ENCODE data around the gene C2CD2L. TPM values are rescaled to one million over a fixed set of nuclear protein-coding genes. Genes with fewer than 3 reads are reported as not detected.

Gene C2CD2L
- total and polyA plus RNA-seq, 10 of the 15 experiments (the other 5 are each of a cell fraction or from before 2014, with no cell fraction given) = 0.21 to 9.6 (median 5.1) TPM

DNA sequence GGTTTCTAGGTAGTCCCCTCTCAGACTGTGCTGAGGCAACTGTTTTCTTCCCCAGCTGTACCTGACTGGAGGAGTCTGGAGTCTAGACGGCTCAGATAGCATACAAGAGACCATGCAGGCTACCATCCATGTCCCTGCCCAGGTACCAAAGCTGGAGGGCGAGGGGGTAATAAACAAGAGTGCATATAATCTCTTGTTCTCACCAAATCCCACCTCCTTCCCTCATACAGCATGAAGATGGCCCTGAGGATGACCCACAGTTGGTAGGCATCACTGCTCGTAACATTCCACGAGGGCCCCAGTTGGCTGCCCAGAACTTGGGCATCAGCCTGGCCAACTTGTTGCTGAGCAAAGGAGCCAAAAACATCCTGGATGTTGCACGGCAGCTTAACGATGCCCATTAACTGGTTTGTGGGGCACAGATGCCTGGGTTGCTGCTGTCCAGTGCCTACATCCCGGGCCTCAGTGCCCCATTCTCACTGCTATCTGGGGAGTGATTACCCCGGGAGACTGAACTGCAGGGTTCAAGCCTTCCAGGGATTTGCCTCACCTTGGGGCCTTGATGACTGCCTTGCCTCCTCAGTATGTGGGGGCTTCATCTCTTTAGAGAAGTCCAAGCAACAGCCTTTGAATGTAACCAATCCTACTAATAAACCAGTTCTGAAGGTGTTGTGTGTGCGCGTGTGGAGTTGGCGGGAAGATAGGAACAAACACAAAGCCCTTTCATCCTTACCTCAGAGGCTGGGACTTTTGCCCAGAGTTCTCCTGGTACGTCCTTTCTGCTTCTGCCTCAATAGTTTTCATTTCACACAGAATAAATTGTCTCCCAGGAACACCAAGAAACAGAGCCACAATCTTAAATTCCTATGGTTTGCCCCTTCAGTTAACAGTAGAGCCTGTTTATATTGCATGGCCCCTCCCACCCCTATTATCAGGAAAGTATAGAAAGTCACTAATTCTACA, 14.0 kb upstream of the C2CD2L start (continued):
- TF ChIP-seq REST (IDR thresholded peaks at IDR 0.05; ENCODE audit: low read depth, low read length) = no peak
- no peak for TF ChIP-seq SP1 (IDR thresholded peaks at IDR 0.05; ENCODE audit: low read depth, low read length)
- TF ChIP-seq, protein P1, sequence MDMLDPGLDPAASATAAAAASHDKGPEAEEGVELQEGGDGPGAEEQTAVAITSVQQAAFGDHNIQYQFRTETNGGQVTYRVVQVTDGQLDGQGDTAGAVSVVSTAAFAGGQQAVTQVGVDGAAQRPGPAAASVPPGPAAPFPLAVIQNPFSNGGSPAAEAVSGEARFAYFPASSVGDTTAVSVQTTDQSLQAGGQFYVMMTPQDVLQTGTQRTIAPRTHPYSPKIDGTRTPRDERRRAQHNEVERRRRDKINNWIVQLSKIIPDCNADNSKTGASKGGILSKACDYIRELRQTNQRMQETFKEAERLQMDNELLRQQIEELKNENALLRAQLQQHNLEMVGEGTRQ (IDR thresholded peaks at IDR 0.05; ENCODE audit: borderline replicate concordance, low read depth, low read length) = no peak
- no peak for TF ChIP-seq NR2C2 (IDR thresholded peaks at IDR 0.05; ENCODE audit: borderline replicate concordance, control insufficient read depth, insufficient read length, low read depth)
- TF ChIP-seq SUZ12 (IDR thresholded peaks at IDR 0.05; ENCODE audit: unreplicated experiment) = no peak
- no peak for TF ChIP-seq ZNF274 (IDR thresholded peaks at IDR 0.05; ENCODE audit: insufficient read depth, insufficient read length)
- TF ChIP-seq, protein P2, sequence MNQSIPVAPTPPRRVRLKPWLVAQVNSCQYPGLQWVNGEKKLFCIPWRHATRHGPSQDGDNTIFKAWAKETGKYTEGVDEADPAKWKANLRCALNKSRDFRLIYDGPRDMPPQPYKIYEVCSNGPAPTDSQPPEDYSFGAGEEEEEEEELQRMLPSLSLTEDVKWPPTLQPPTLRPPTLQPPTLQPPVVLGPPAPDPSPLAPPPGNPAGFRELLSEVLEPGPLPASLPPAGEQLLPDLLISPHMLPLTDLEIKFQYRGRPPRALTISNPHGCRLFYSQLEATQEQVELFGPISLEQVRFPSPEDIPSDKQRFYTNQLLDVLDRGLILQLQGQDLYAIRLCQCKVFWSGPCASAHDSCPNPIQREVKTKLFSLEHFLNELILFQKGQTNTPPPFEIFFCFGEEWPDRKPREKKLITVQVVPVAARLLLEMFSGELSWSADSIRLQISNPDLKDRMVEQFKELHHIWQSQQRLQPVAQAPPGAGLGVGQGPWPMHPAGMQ (IDR thresholded peaks at IDR 0.05; ENCODE audit: borderline replicate concordance) = no peak
- TF ChIP-seq BCL3 (IDR thresholded peaks at IDR 0.05; ENCODE audit: borderline replicate concordance, insufficient read depth, low read depth, low read length, poor library complexity, severe bottlenecking) = no peak
- no peak for TF ChIP-seq SUPT20H (IDR thresholded peaks at IDR 0.05; ENCODE audit: borderline replicate concordance, control insufficient read depth, low read depth, low read length)
- TF ChIP-seq ZBED1 (IDR thresholded peaks at IDR 0.05; ENCODE audit: borderline replicate concordance) = no peak
- no peak for TF ChIP-seq ZNF622 (IDR thresholded peaks at IDR 0.05)
- TF ChIP-seq, protein P3, sequence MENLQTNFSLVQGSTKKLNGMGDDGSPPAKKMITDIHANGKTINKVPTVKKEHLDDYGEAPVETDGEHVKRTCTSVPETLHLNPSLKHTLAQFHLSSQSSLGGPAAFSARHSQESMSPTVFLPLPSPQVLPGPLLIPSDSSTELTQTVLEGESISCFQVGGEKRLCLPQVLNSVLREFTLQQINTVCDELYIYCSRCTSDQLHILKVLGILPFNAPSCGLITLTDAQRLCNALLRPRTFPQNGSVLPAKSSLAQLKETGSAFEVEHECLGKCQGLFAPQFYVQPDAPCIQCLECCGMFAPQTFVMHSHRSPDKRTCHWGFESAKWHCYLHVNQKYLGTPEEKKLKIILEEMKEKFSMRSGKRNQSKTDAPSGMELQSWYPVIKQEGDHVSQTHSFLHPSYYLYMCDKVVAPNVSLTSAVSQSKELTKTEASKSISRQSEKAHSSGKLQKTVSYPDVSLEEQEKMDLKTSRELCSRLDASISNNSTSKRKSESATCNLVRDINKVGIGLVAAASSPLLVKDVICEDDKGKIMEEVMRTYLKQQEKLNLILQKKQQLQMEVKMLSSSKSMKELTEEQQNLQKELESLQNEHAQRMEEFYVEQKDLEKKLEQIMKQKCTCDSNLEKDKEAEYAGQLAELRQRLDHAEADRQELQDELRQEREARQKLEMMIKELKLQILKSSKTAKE (IDR thresholded peaks at IDR 0.05; ENCODE audit: low read depth, poor library complexity, severe bottlenecking) = no peak
- TF ChIP-seq ZZZ3 (IDR thresholded peaks at IDR 0.05; ENCODE audit: control insufficient read depth, insufficient read length, low read depth) = no peak
- TF ChIP-seq SIN3A (IDR thresholded peaks at IDR 0.05; ENCODE audit: low read depth, low read length) = no peak
- no peak for TF ChIP-seq HSF1 (IDR thresholded peaks at IDR 0.05; ENCODE audit: low read depth, low read length)
- TF ChIP-seq NFIC (IDR thresholded peaks at IDR 0.05; ENCODE audit: low read depth, low read length) = no peak
- TF ChIP-seq SMAD5 (IDR thresholded peaks at IDR 0.05; ENCODE audit: low read depth) = no peak; the same call in 1 of the 2 replicates
